HG03135 (cell line): ENCODE results near the gene SRSF4.
"Not testable (repeated sequence)": the region's sequence is repeated elsewhere in the genome, so short reads cannot be mapped to it uniquely, and the experiment has no call there.

Experiments
- ATAC-seq: cut with Tn5 transposase; IDR thresholded peaks from one replicate; pipeline ENCODE4 v1.9.1; 2021; ENCODE audit warnings: mild to moderate bottlenecking, moderate library complexity; ENCODE audit not compliant: unreplicated experiment

Gene SRSF4

DNA sequence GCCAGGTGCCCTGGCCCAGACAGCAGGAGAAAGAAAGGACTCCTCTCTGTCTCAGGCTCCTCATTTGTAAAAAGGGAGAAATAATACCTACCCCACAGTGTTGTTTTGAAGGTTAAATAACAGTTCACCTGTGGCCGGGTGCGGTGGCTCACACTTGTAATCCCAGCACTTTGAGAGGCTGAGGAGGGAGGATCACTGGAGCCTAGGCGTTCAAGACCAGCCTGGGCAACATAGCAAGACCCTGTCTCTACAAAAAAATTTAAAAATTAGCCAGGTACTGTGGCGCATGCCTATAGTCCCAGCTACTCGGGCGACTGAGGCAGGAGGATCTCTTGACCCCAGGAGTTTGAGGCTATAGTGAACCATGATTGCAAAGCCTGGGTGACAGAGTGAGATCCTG is 55.5 kb downstream of the SRSF4 start:
- no peak for ATAC-seq

DNA sequence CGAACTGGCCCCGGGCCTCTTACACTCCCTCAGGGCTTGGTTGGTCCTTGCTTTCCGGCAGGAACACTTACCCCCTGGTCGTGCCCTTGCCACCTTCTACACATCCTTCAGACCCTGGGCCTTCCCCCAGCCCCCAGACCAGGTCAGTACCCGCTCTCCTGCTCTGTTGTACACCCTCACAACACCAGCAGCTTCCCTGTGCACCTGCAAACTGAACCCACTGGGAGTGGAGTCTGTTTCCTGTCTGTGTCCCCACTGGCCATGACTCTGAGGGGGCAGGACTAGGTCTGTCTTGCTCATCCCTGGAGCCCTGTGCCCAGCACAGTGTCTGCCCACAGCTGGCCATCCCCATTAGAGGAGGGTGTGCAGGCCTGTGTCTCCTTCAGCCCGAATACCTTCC is 55.9 kb downstream of the SRSF4 start:
- ATAC-seq: no peak

DNA sequence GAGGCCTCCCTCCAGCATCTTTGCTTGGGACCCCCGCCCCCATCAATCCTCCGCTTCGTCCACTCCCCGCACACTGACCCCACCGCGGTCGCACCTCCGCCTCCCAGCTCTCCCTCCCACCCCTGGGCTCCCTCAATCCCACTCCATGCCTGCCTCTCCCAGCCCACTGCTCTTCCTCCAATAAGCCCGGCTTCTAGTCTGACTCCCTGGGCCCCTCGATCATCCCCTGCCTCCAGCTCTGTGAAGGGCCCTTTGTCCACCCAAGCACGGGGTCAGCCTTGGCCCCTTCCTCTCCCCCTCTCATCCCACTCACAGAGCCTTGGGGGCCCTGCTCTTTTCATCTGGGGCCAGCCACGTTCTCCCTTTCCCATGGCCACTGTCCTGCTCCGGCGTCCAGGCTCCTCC is 56.5 kb downstream of the SRSF4 start:
- no peak for ATAC-seq

DNA sequence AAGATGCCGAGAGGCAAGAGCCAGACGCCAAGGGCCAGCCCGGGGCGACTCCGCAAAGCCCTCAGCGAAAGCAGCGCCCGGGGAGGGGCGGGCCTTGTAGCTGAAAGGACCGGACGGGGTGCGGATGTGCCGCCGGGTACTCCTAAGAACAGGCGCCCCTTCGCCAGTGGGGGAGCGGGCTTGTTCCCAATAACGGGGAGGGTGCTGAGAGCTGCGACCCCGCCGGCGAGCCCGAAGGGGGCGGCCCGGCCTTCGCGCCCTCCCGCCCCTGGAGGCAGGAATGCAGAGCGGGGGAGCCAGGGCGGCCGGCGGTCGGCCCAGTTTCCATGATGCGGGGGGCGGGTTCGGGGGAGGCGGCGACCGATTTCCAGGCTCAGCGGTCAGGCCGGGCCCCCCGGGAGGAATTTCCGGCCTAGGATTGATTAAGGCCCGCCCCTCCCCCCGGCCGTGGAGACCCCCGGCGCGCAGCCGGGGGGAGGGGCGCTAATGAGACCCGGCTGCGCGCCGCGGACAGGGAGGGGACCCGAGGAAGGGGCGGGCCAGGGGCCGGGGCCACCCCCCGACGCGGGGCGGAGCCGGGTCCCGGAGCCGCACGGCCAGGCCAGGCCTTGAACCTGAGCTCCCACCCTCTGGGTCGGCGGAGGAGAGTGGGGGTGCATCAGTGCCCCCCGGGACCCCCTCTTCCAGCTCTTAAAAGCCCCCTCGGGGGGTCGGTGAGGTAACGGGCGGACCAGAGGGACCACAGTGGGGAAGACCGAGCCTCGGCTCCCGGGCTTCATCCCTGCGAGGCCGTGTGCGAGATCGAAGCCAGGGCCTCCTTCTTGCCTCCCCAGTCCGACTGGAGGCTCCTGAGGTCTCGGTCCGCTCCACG is 57.1 kb downstream of the SRSF4 start:
- no peak for ATAC-seq

DNA sequence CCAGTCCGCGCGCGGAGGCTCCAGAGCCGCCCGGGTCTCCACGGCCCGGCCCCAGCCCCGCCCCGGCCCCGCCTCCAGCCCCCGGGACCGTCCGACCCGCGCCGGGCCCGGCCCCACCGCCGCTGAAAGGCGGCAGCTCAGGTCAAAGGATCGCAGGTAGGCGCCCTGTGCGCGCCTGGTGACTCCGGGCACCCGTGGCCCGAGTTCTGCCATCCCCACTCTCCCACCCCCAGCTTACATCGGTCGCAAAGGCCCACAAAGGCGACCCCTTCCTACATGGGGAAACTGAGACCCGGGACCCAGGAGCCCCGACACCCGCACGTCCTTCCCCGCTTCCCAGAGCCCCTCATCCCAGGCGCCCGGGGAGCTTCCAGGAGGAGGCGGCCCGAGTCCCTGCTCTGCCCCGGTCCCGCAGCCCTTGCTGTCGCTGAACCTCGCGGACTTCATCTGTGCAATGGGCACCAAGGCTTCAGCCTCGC is 57.8 kb downstream of the SRSF4 start, which contains the start of gene TMEM200B:
Gene TMEM200B, minus strand, starts transcription at position 17 of the 479 bp plus-strand sequence. CDS start 2,075 bp downstream, outside the sequence.
- no peak for ATAC-seq

DNA sequence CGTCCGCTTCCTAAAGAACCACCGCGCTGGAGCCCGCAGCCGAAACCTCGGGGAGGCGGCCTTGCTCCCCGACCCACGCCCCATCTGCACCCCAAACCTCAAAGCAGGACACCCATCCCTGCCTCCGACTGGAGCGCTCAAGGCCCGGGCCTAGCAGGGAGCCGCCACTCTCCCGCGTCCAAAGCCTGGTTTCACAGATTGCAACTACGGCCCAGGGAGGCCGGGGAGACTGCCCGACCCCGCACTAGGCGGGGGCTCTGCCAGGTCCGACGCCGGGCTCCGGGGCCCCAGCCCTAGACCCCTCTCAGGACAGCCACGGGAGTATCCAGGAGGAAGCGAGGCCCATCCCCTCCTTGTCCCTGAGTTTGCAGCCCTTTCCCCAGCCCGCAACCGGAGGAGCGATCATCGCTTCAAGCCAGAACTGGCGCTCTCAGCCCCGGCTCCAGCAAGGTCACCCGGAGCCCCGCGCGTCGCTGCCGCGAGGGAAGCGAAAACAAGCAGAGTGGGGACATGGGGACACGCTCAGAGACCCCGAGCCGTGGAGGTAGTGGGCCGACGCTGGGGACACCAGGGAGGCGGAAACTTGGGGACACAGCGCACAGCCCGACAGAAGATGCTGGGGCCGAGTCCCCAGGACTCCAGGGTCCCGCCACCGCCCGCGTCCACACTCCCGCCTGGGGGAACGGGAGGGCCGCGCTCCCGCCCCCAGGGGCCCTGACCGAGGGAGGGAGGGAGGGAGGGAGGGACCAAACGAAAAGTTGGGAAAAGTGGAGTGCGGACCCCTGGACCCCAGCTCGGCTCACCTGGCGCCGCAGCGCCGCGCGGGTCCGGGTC is 58.4 kb downstream of the SRSF4 start:
- no peak for ATAC-seq

DNA sequence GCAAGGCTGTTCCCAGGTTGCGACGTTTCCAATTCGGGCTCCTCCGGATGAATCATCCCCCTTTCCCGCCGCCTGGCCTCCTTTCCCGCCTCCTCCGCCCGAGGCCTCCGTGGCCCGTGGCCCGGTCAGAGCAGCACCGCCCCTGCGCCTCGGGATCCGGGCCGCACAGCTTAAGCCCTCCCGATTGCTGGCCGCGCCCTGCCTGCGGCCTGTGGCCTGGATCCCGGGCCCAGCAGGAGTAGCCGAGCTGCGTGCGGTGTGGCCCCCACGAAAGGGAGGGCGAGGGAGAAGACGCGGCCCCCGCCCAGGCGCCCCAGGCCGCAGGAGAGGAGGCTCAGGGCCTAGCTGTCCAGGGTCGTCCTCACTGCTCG is 59.0 kb downstream of the SRSF4 start:
- no peak for ATAC-seq

DNA sequence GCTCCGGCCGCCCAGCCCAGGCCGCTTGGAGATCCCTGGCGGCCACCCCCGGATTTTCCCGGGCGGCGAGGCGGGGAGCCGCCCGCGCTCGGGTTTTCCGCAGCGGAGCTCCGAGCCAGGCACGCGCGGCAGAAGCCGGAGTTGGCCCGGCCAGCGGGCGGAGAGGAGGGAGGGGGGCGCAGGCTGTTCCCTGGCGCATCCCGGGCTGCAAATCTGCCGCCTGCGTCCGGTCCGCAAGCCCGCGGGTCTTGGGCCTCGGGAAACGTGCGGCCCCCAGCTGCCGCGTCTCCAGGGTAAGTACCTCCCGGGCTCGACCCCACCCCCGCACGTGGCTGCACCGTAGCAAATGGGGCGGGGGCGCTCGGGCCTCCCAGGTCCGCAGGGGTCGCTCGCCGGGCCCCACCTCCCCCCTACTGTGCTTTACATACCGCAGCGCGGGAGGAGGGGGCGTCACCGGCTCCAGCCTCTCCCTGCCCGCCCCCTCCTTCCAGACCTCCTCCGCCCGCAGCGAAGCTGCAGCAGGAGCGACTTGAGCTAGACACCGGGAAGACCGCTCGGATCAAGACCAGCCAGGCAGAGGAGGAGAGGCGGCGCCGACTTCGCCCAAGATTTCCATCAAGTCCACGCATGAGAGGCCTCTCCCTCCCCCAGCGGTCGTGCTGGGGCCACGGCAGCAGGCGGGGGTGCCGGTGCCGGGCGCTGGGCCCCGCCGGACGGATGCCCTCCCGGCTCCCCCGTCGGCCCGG is 59.6 kb downstream of the SRSF4 start:
- no peak for ATAC-seq

DNA sequence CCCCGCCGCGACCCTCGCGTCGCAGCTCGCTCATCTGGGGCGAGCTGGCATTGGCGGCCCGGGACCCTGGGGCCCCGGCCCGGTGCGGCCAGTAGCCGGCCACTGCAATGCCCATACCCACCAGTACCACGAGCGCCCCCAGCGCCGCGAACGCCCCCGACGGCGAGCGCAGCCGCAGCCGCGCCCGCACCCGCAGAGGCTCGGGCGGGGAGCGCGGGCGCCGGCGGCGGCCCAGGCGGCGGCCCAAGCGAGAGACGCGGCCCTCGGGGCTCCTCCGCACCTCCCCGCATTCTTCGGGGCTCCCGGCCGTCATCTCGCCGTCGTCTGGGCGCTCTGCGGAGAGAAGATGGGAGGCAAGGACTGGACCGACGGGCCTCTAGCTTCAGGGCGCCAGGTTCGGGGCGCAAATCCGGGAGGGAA is 60.2 kb downstream of the SRSF4 start:
- ATAC-seq: no peak

DNA sequence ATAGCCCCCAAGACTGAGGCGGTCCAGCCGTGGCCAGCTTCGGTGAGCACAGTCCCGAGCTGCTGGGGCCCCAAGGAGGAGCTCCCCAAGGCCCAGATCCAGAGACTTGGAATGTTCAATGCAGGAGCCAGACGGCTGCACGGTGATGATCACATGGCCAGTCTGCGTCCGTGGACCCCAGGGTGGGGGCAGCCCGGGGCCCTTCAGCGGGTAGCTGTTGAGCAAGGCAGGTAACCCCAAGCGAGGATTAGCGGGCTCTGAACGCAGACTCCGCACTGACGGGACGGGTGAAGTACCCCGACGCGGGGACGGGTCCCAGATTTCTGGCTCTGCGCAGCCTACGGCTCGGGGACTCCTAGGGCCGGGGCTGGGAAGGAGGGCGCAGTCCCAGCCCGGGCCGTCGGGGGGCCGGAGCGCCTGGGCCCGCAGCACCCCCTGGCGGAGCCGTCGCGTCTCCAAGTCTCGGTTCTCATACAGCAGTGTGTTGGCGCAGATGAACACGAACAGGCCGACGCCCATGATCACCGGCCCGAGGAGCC is 60.7 kb downstream of the SRSF4 start:
- ATAC-seq: no peak

DNA sequence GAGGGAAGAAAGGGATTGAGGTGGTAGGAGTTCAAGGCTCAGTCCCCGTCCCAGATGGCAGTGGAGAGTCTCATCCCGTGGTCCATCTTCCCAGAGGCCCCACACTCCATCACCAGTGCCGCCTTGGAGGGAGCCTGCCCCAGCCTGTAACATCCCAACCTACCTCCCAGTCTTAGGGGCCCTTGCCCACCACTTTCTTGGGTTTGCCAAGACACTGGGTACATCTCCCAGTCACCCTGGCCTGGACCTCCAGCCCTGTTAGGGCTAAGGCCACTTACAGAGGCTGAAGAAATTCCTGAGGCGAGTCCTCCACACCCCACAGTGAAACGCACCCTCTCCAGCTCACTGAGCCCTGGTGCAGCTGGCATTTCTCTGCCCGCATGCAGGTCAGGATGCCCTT is 61.3 kb downstream of the SRSF4 start:
- ATAC-seq: no peak

DNA sequence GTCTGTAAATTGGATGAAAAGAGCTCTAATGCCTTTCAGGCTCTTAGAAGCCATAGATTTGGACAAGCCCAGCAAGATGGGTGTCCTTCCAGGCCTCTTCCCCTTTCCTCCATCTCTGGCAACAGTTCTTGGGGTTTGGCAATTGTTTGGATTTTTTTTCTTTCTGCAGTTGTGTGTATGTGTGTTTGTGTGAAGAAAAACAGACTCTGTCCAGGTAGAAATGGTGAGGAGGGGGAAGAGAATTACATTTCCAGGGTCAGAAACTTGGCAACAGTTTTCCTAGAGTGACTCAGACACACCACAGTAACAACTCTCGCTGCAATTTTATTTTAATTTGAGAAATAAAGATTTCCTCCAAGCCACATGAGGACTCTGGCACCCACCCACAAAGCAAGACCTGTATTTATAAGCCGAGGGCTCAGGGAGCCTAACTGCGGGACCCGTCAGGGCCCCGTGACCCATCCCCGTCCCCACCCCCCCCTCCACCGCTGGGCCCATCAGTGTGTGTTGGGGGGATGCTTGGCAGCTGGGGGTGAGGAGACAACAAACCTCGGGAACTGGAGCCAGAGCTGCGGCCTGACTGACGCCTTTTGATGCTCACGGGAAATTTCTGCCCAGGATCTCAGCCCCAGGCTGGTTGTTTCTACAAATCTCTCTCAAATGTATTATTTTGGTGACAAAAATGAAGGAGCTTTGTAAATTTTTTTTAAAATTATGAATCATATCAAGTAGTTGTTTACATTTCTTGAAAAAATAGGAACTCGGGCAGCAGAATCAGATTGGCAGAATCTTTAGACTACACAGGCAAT is 62.4 kb downstream of the SRSF4 start:
- no peak for ATAC-seq

DNA sequence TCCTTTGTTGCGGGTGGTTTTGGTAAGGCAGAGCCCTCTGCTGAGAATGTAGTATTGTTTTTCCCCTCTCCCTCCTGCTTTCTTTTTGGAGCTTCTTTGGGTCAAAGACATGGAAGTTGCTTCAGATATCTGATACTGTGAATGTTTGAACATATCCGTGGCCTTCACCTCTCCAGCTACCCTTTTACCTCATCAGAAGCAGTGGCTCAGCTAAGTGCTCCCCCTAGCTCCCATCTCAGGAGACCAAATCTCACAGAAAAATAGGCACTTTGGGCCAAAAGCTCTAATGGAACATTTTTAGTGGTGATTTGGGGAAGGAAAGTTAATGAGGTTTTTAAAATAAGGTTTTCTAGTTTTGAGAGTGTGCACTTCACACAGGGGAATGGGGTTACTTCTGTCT is 64.3 kb downstream of the SRSF4 start:
- ATAC-seq: no peak

DNA sequence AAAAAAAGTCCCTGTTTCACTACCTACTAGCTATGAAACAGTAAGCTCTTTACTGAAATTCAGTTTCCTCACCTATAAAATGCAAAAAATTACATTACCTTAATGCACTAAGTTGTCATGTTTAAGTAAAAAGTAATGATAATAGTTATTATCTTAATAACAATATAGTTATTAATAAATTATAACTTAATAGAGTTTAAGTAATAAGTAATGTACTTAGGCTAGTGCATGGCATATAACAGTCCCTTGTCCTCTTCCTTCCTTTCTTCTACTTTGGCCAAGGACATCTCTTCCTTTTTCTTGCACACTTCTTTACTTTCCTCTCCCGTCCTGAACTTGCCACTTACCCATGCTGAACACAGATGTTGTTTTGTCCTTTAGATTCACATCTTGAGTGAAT is 67.0 kb downstream of the SRSF4 start:
- no peak for ATAC-seq

DNA sequence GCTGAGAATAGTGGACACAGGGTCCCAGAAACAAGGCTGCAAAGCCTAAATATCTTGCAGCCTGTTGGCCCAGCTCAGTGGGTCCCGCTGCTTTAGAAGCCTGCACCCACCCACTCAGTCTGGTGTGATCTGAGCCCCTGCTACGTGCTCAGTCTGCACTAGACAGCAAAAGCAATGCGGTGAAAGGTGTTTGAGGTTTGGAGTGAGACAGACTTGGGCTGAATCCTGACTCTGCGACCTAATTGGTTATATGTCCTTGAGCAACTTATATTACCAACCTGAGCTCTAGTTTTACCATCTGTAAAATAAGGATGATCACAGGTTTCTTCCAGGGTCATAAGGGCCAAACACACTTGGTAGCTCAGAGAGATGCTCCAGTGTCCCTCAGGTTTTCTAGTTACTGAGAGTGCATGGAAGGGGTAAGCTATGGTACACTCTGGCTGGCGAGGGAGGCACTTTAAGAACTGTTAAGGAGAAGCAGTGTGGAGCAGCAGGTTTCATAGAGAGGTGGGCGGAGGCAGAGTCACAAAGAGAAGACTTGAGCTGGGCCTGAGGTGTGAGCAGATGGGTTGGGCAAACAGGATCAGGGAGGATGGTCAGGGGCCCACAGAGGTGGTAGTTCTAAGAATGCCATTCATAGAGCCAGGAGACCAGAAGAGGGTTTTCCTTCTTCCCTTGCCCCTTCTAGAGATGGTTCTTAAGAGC is 68.1 kb downstream of the SRSF4 start:
- ATAC-seq: no peak

DNA sequence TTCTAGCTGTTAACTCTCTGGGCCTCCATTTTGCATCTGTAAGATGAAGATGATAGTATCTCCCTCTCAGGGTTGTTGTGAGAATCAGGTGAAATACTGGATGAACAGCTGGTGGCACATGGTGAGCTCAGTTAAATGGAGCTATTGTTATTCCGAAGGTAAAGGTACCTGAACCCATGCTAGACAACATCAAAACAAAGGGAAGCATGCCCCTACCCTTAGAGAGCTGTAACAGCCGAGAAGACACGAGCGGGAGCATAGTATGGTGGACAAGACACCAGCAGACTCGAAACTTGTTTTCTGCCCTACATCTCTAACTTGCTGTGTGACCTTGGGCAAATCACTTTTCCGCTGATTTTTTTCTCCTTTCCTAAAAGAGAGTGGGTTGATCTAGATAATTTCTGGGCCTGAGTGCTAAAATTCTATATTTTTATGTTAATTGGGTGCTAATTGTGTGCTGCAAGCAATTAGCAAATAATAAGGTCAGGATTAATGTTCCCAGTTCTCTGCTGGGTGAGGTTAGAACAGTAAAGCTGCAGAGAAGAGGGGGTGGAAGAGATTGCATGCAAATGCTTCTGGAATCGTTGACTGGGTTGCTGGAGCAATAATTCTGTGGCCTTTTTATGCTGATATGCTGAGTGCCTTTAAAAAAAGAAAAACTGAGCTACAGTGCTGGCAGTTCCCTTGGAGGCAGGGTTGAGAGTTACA is 68.8 kb downstream of the SRSF4 start:
- ATAC-seq: no peak

DNA sequence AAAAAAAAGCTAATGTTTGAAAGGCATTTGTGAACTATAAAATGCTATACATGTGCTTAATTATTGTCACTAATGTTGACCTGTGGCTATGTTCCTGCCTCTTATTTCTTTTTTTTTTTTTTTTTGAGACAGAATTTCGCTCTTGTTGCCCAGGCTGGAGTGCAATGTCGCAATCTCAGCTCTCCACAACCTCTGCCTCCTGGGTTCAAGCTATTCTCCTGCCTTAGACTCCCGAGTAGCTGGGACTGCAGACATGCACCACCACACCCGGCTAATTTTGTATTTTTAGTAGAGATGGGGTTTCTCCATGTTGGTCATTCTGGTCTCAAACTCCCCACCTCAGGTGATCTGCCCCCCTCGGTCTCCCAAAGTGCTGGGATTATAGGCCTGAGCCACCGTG is 73.7 kb downstream of the SRSF4 start:
- ATAC-seq: not testable (repeated sequence)

DNA sequence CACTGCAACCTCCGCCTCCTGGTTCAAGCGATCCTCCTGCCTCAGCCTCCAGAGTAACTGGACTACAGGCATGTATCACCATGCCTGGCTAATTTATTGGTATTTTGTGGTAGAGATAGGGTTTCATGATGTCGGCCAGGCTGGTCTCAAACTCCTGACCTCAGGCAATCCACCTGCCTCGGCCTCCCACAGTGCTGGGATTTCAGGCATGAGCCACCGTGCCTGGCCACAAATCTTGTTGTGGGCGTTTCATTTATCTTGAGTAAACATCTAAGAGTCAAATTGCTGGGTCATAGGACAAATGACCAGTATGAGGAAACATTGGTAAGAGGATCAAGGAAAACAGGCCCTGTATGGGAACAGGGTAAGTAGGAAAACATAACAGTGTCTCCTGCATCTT is 75.9 kb downstream of the SRSF4 start:
- no peak for ATAC-seq

DNA sequence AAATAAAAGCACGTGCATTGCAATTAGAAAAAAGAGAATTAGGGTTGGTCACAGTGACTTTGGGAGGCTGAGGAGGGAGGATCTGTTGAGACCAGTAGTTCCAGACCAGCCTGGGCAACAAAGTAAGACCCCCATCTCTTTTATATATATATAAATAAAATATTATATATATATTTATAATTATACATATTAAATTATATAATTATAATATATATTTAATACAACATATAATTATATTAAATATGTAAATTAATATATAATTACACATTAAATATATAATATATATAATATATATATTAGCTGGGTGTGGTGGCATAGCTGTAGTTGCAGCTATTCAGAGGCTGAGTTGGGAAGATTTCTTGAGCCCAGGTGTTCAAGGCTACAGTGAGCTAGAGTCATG is 81.2 kb downstream of the SRSF4 start:
- ATAC-seq: no peak
